Neural cell (in vitro differentiated cells): ENCODE results near the gene ARHGEF40.

ENCODE experiments used
- EZH2 ChIP-seq: fragments of 200-600, 300-800 bp; shearing (Covaris generic), sonication (generic); IDR thresholded peaks from 2 replicates; pipeline ENCODE4 v1.6.1; 2014; ENCODE audit warnings: antibody characterized with exemption, low read length, borderline replicate concordance, mild to moderate bottlenecking; ENCODE audit not compliant: insufficient read depth, poor library complexity, severe bottlenecking
- MXI1 ChIP-seq: fragments of 450-650 bp; conservative IDR thresholded peaks from 2 replicates; pipeline ENCODE4 v1.6.1; 2014; ENCODE audit warnings: antibody characterized with exemption, mild to moderate bottlenecking; ENCODE audit not compliant: poor library complexity, severe bottlenecking
- TF ChIP-seq, protein P1 (sequence below): IDR thresholded peaks from 2 replicates; pipeline ENCODE4 v1.6.1; 2012; ENCODE audit warnings: borderline replicate concordance

DNA sequence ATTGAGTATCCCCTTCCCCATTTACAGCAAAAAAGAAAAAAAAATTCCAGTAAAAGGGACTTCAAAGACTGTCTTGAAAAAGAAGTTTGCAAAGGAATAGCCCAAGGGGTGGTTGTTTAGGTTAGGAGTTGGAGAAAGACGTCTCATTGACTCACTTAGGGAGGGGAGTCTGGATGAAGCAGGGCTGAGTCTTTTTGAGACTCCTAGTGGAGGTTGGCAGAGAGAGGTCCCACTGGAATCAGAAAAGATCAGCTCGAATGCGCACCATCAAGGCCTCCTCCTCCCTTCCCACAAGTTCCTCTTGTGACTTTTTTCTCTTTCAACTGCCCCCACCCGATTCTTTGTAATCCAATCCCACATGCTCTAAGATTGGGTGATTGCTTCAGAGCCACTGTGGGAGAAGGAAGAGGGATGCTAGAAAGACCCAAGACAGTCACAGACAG is 1.9 kb downstream of the ARHGEF40 start:
- TF ChIP-seq MXI1 (no peak), EZH2 (no peak)
- TF ChIP-seq, protein P1, sequence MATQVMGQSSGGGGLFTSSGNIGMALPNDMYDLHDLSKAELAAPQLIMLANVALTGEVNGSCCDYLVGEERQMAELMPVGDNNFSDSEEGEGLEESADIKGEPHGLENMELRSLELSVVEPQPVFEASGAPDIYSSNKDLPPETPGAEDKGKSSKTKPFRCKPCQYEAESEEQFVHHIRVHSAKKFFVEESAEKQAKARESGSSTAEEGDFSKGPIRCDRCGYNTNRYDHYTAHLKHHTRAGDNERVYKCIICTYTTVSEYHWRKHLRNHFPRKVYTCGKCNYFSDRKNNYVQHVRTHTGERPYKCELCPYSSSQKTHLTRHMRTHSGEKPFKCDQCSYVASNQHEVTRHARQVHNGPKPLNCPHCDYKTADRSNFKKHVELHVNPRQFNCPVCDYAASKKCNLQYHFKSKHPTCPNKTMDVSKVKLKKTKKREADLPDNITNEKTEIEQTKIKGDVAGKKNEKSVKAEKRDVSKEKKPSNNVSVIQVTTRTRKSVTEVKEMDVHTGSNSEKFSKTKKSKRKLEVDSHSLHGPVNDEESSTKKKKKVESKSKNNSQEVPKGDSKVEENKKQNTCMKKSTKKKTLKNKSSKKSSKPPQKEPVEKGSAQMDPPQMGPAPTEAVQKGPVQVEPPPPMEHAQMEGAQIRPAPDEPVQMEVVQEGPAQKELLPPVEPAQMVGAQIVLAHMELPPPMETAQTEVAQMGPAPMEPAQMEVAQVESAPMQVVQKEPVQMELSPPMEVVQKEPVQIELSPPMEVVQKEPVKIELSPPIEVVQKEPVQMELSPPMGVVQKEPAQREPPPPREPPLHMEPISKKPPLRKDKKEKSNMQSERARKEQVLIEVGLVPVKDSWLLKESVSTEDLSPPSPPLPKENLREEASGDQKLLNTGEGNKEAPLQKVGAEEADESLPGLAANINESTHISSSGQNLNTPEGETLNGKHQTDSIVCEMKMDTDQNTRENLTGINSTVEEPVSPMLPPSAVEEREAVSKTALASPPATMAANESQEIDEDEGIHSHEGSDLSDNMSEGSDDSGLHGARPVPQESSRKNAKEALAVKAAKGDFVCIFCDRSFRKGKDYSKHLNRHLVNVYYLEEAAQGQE, result no peak
